ENCODE data around the gene SIAE.
"Not testable (repeated sequence)": the region's sequence is repeated elsewhere in the genome, so short reads cannot be mapped to it uniquely, and the experiment has no call there.

SIAE gene

DNA sequence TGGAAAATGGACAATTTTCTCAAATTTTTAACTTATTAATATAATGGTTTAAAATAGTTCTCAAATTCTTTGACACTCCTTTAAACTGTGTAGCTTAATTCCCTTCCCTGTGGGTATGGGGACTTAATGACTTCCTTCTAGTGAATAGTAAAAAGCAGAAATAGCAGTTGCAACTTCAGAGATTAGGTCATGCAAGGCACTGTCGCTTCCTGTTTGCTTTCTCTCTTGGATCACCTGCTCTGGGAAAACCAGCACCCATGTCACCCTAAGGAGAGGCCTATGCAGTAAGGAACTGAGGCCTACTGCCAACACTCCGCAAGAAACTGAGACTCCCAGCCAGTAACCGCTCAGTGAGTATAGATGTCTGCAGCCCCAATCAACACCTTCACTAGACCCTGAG is 67.8 kb downstream of the SIAE start:
- no peak overlapping the region for H3K4me3 ChIP-seq (ENCODE audit: low read length)
- no peaks in the 10 kb centered on the region for H3K4me1 ChIP-seq (ENCODE audit: control insufficient read depth, insufficient read depth, low read length)
- WGBS (ENCODE audit: insufficient coverage, insufficient read length) = no CpG with 5 or more reads among the region's 3 CpGs
- H3K27ac ChIP-seq (ENCODE audit: low read length) = no peak overlapping the region
- no peak for DNase-seq (ENCODE audit: low read depth, low spot score)
- H3K9me3 ChIP-seq (ENCODE audit: control insufficient read depth, insufficient read depth, low read length) = no peaks in the 10 kb centered on the region
- H3K36me3 ChIP-seq (ENCODE audit: control insufficient read depth, insufficient read depth, low read length) = no peaks in the 10 kb centered on the region
- H3K27me3 ChIP-seq (ENCODE audit: control insufficient read depth, insufficient read depth, low read length) = no peaks in the 10 kb centered on the region

DNA sequence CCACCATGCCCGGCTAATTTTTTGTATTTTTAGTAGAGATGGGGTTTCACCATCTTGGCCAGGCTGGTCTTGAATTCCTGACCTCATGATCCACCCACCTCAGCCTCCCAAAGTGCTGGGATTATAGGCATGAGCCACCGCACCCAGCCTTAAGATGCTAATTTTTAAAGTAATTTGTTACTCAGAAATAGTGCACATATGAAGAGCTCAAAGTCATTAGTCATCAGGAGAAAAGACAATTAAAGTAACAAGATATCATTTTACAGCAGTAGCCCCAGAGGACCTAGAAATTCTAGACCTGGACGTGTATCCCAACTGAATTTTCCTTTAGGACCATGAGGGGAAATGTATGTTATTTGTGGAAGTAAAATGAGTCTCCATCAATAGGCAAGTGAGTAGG is 70.8 kb downstream of the SIAE start:
- H3K4me1 ChIP-seq (ENCODE audit: control insufficient read depth, insufficient read depth, low read length); H3K4me3 ChIP-seq (ENCODE audit: low read length); H3K36me3 ChIP-seq (ENCODE audit: control insufficient read depth, insufficient read depth, low read length); H3K27me3 ChIP-seq (ENCODE audit: control insufficient read depth, insufficient read depth, low read length); DNase-seq (ENCODE audit: low read depth, low spot score); H3K9me3 ChIP-seq (ENCODE audit: control insufficient read depth, insufficient read depth, low read length); H3K27ac ChIP-seq (ENCODE audit: low read length): not testable (repeated sequence)
- no CpG with 5 or more reads among the region's 3 CpGs for WGBS (ENCODE audit: insufficient coverage, insufficient read length)

DNA sequence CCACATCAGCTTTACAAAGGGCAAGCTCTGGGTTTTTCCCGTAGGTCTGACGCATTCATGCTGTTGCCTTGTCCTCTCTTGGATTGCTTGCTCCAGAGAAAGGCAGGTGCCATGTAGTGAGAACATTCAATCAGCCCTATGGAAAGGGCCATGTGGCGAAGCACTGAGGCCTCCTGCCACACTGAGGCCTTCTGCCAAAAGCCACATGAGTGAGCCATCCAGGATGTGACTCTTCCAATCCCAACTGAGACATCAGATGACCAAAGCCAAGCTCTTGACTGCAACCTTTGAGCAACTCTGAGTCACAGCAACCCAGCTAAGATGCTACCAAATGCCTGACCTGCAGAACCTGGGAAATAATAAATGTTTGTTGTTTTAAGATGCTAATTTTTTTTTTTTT is 71.3 kb downstream of the SIAE start:
- no peaks in the 10 kb centered on the region for H3K4me1 ChIP-seq (ENCODE audit: control insufficient read depth, insufficient read depth, low read length)
- H3K9me3 ChIP-seq (ENCODE audit: control insufficient read depth, insufficient read depth, low read length) = no peaks in the 10 kb centered on the region
- no CpG with 5 or more reads among the region's 3 CpGs for WGBS (ENCODE audit: insufficient coverage, insufficient read length)
- no peaks in the 10 kb centered on the region for H3K36me3 ChIP-seq (ENCODE audit: control insufficient read depth, insufficient read depth, low read length)
- no peak overlapping the region for H3K27ac ChIP-seq (ENCODE audit: low read length)
- no peak for DNase-seq (ENCODE audit: low read depth, low spot score)
- no peak overlapping the region for H3K4me3 ChIP-seq (ENCODE audit: low read length)
- no peaks in the 10 kb centered on the region for H3K27me3 ChIP-seq (ENCODE audit: control insufficient read depth, insufficient read depth, low read length)

DNA sequence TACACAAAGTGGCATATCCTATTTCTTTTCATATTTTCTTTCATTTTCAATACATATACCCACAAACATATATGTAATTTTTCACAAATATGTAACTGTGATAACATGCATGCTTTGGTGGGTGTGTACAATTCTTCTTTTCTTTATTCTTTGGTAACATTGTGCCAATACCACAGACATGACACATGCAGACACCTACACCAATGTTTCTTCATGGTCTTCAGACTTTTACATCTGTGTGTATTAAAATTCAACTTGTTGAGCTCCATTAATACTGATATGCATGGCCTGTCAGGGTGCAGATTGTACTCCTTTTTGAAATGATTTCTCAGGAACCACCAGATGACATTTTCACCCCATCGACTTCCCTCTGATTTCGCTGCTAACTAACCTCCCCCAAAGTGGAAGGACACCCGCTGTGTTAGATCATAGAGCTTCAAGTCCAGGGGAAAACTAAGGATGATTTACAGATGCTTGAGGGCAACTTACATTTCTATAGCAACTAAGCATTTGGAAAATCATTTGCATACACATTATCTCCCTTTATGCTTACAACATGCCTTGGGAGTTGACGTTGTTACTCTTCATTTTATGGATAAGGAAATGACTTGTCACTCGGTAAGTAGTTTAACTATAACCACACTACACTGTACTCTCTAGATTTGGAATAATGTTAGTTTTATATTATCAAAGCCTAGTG is 72.8 kb downstream of the SIAE start:
- H3K27me3 ChIP-seq (ENCODE audit: control insufficient read depth, insufficient read depth, low read length) = no peaks in the 10 kb centered on the region
- no peak overlapping the region for H3K4me3 ChIP-seq (ENCODE audit: low read length)
- H3K36me3 ChIP-seq (ENCODE audit: control insufficient read depth, insufficient read depth, low read length) = no peaks in the 10 kb centered on the region
- no CpG with 5 or more reads among the region's 5 CpGs for WGBS (ENCODE audit: insufficient coverage, insufficient read length)
- no peaks in the 10 kb centered on the region for H3K9me3 ChIP-seq (ENCODE audit: control insufficient read depth, insufficient read depth, low read length)
- no peak overlapping the region for H3K27ac ChIP-seq (ENCODE audit: low read length)
- DNase-seq (ENCODE audit: low read depth, low spot score) = no peak
- H3K4me1 ChIP-seq (ENCODE audit: control insufficient read depth, insufficient read depth, low read length) = no peaks in the 10 kb centered on the region

DNA sequence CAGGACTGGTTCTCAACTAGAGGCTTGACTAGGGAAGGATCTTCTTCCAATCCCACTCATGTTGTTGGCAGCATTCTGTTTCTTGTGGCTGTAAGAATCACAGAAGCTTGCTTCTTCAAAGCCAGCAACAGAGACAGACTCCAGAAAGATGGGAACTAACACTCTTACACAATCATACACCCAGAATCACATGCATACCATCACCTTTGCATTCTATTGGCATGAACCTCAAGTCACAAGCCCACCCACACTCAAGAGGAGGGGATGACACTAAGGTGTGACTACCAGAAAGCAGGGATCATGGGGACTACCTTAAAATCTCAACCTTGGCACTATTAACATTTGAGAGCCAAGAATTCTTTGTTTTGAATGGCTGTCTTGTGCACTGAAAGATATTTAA is 75.9 kb downstream of the SIAE start:
- Histone ChIP-seq H3K4me1 (ENCODE audit: control insufficient read depth, insufficient read depth, low read length) (no peaks in the 10 kb centered on the region), H3K27me3 (ENCODE audit: control insufficient read depth, insufficient read depth, low read length) (no peaks in the 10 kb centered on the region), H3K27ac (ENCODE audit: low read length) (no peak overlapping the region), H3K36me3 (ENCODE audit: control insufficient read depth, insufficient read depth, low read length) (no peaks in the 10 kb centered on the region), H3K9me3 (ENCODE audit: control insufficient read depth, insufficient read depth, low read length) (no peaks in the 10 kb centered on the region), H3K4me3 (ENCODE audit: low read length) (no peak overlapping the region)
- DNase-seq (ENCODE audit: low read depth, low spot score) = no peak

DNA sequence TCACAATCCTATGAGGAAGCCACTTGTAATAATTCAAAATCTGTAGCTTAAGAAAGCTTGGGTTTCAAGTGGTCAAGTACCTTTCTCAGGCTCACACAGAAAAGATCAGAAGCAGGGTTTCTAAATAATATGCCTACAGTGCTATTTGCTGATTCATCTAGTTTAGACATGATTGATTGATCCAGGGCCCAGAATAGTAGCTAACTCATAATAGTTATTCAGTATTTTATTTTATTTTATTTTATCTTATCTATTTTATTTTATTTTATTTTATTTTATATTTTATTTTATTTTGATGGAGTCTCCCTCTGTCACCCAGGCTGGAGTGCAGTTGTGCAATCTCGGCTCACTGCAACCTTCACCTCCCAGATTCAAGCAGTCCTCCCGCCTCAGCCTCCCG is 78.2 kb downstream of the SIAE start:
- Histone ChIP-seq H3K4me3 (ENCODE audit: low read length) (no peak overlapping the region), H3K27ac (ENCODE audit: low read length) (no peak overlapping the region), H3K4me1 (ENCODE audit: control insufficient read depth, insufficient read depth, low read length) (no peaks in the 10 kb centered on the region), H3K9me3 (ENCODE audit: control insufficient read depth, insufficient read depth, low read length) (no peaks in the 10 kb centered on the region), H3K36me3 (ENCODE audit: control insufficient read depth, insufficient read depth, low read length) (no peaks in the 10 kb centered on the region), H3K27me3 (ENCODE audit: control insufficient read depth, insufficient read depth, low read length) (no peaks in the 10 kb centered on the region)
- WGBS (ENCODE audit: insufficient coverage, insufficient read length) = no CpG with 5 or more reads among the region's 3 CpGs
- DNase-seq (ENCODE audit: low read depth, low spot score) = no peak

DNA sequence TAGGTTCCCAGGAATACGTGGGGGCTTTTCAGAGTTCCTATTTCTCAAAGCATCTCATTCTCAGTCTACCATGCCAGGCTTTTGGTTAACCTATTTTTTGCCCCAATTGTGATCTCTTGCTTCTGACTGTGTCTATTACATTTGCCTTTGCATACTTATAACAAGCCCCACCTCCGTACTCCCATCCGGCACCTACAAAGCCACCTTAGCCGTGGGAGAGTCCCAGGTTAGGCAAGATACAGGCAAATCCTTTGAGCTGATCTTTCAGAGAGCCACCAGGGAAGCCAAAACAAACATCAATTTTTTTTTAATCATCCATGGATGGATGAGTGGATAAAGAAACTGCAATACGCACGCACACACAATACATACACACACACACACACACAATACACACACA is 80.9 kb downstream of the SIAE start:
- H3K27me3 ChIP-seq (ENCODE audit: control insufficient read depth, insufficient read depth, low read length) = no peaks in the 10 kb centered on the region
- no peak for DNase-seq (ENCODE audit: low read depth, low spot score)
- no CpG with 5 or more reads among the region's 6 CpGs for WGBS (ENCODE audit: insufficient coverage, insufficient read length)

DNA sequence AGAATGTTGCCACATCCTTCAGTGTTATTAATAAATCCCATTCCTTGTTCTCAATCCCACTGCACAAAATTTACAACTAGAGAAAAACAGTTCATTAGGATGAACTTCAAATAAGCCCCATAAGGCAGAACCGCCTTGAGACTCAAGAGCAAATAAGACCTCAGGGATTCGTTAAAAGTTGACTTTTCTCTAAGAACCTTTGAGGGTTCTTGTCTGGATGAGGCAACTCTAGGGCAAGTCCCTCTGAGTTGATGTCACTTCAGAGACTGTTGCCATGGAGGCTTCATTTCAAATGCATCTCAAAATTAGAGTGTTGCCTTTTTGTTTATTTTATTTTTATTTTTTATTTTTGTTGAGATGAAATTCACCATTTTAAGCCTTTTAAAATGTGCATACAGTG is 82.1 kb downstream of the SIAE start:
- WGBS (ENCODE audit: insufficient coverage, insufficient read length) = no CpG with 5 or more reads among the region's 2 CpGs
- H3K36me3 ChIP-seq (ENCODE audit: control insufficient read depth, insufficient read depth, low read length) = no peaks in the 10 kb centered on the region
- H3K27ac ChIP-seq (ENCODE audit: low read length) = no peak overlapping the region
- no peak overlapping the region for H3K4me3 ChIP-seq (ENCODE audit: low read length)
- no peak for DNase-seq (ENCODE audit: low read depth, low spot score)
- no peaks in the 10 kb centered on the region for H3K4me1 ChIP-seq (ENCODE audit: control insufficient read depth, insufficient read depth, low read length)
- no peaks in the 10 kb centered on the region for H3K27me3 ChIP-seq (ENCODE audit: control insufficient read depth, insufficient read depth, low read length)
- H3K9me3 ChIP-seq (ENCODE audit: control insufficient read depth, insufficient read depth, low read length) = no peaks in the 10 kb centered on the region

More for the DNA sequence above, 80.9 kb downstream of the SIAE start:
- Histone ChIP-seq H3K4me3 (ENCODE audit: low read length) (no peak overlapping the region), H3K4me1 (ENCODE audit: control insufficient read depth, insufficient read depth, low read length) (no peaks in the 10 kb centered on the region), H3K36me3 (ENCODE audit: control insufficient read depth, insufficient read depth, low read length) (no peaks in the 10 kb centered on the region), H3K27ac (ENCODE audit: low read length) (no peak overlapping the region), H3K9me3 (ENCODE audit: control insufficient read depth, insufficient read depth, low read length) (no peaks in the 10 kb centered on the region)

DNA sequence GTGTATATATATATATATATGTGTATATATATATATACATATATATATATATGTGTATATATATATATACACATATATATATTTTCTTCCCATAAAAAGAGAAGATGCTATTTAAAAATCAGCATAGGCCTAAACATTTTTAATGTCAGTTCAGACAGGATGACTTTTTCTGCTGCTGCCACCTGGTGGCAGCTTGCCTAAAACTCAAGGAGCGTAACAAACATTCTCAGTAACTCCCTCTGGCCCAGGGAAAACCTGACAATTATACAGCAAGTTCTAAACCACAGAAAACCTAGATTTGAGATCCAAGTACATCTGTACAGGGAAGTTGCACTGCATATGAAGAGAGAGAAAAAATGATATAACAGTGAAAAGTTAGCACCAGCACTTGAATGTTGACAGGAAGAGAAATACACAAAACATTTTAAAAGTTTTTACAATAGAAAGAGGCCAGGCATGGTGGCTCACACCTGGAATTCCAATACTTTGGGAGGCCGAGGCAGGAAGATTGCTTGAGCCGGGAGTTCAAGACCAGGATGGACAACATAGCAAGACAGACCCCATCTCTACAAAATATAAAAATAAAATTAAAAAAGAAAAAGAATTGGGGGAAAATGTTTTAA is 87.2 kb downstream of the SIAE start:
- DNase-seq (ENCODE audit: low read depth, low spot score) = peak; percentile 35

DNA sequence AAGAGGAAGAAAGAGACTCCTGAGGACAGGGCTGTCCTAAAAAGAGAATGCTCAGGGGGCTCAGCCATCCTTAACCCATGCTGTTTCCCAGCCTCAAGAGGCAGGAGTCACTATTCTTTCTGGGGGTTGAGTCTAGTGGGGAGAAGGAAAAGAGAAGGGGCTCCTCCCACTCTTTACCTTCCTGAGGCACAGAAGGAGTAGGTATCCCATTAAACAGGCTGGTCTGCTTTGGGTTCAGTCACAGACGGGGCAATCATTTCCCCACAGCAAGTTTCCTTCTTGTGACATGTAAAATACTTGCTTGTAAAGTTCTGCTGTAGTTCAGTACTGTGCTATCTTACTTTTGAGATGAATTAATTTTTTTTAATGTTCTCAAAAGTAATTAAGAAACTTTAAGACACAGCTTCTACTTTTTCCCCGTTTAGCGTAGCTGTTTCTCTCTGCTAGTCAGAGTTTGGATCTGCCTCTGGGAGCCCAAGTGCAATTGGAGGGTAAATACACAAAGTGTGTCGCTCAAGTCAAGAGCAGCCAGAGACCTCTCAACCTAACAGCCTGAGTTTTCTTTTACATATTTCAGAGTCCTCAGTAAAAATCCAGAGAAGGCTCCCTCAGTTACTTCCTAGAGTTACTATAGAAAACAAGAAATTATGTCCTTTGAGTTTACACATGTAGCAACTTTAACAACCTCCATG is 88.7 kb downstream of the SIAE start:
- no peaks in the 10 kb centered on the region for H3K9me3 ChIP-seq (ENCODE audit: control insufficient read depth, insufficient read depth, low read length)
- no CpG with 5 or more reads among the region's 4 CpGs for WGBS (ENCODE audit: insufficient coverage, insufficient read length)
- no peaks in the 10 kb centered on the region for H3K4me1 ChIP-seq (ENCODE audit: control insufficient read depth, insufficient read depth, low read length)
- H3K36me3 ChIP-seq (ENCODE audit: control insufficient read depth, insufficient read depth, low read length) = no peaks in the 10 kb centered on the region
- no peaks in the 10 kb centered on the region for H3K27me3 ChIP-seq (ENCODE audit: control insufficient read depth, insufficient read depth, low read length)
- H3K27ac ChIP-seq (ENCODE audit: low read length) = no peak overlapping the region
- no peak for DNase-seq (ENCODE audit: low read depth, low spot score)
- H3K4me3 ChIP-seq (ENCODE audit: low read length) = no peak overlapping the region

More for the DNA sequence above, 87.2 kb downstream of the SIAE start:
- no peaks in the 10 kb centered on the region for H3K27me3 ChIP-seq (ENCODE audit: control insufficient read depth, insufficient read depth, low read length)
- no peak overlapping the region for H3K4me3 ChIP-seq (ENCODE audit: low read length)
- WGBS (ENCODE audit: insufficient coverage, insufficient read length) = no CpG with 5 or more reads among the region's 3 CpGs
- H3K27ac ChIP-seq (ENCODE audit: low read length) = no peak overlapping the region
- H3K4me1 ChIP-seq (ENCODE audit: control insufficient read depth, insufficient read depth, low read length) = no peaks in the 10 kb centered on the region
- H3K9me3 ChIP-seq (ENCODE audit: control insufficient read depth, insufficient read depth, low read length) = no peaks in the 10 kb centered on the region
- H3K36me3 ChIP-seq (ENCODE audit: control insufficient read depth, insufficient read depth, low read length) = no peaks in the 10 kb centered on the region
